MCF 10A (cell line): ENCODE data around the gene SLC49A4. TPM values are rescaled to one million over a fixed set of nuclear protein-coding genes. Genes with fewer than 3 reads are reported as not detected.

Experiments
- BruUV-seq: library from RNA; stranded (reverse); fragments of 400-500 nt; replicated peaks from 2 replicates; lab custom pipeline; 2021; lab: Mats Ljungman, UMichigan
- CTCF ChIA-PET: fragments of 300-600 bp; sonication (Branson Sonifier 250); formaldehyde crosslinking; extraction: SDS; loops from one replicate; lab custom pipeline; 2021; ENCODE audit warnings: antibody characterized with exemption, inconsistent platforms; lab: Yijun Ruan, JAX
- POLR2A ChIA-PET: fragments of 300-600, 350-650 bp; sonication (Branson Sonifier 250); formaldehyde crosslinking; extraction: SDS; loops from one replicate; lab custom pipeline; 2020; ENCODE audit warnings: antibody characterized with exemption, inconsistent platforms; lab: Yijun Ruan, JAX
- DNase-seq: peaks from one replicate; pipeline ENCODE4 v3.0.0-alpha.2; 2018; ENCODE audit not compliant: unreplicated experiment
- H3K27ac Mint-ChIP-seq: one replicate; pipeline ENCODE4 v1.8.0; 2022; ENCODE audit warnings: mild to moderate bottlenecking, low read depth, mixed read lengths; ENCODE audit not compliant: unreplicated experiment
- H3K27me3 Mint-ChIP-seq: one replicate; pipeline ENCODE4 v1.8.0; 2022; ENCODE audit warnings: mixed read lengths; ENCODE audit not compliant: insufficient read depth, unreplicated experiment
- H3K36me3 Mint-ChIP-seq: one replicate; pipeline ENCODE4 v1.8.0; 2022; ENCODE audit warnings: mild to moderate bottlenecking, moderate library complexity, mixed read lengths; ENCODE audit not compliant: insufficient read depth, unreplicated experiment
- H3K4me1 Mint-ChIP-seq: one replicate; pipeline ENCODE4 v1.8.0; 2022; ENCODE audit warnings: mixed read lengths; ENCODE audit not compliant: insufficient read depth, unreplicated experiment
- H3K4me3 Mint-ChIP-seq: one replicate; pipeline ENCODE4 v1.8.0; 2022; ENCODE audit warnings: mild to moderate bottlenecking, moderate library complexity, mixed read lengths; ENCODE audit not compliant: unreplicated experiment
- H3K9me3 Mint-ChIP-seq: one replicate; pipeline ENCODE4 v1.8.0; 2022; ENCODE audit warnings: mixed read lengths; ENCODE audit not compliant: unreplicated experiment
- intact Hi-C: fragments of 100-400 bp; cut with micrococcal nuclease; formaldehyde crosslinking; loops from 2 replicates; pipeline ENCODE4 v1.14.1; 2022
- total RNA-seq: library from RNA; stranded (reverse); gene quantifications from 2 replicates; pipeline ENCODE4 v1.2.3, GENCODE V29; 2022
- TF ChIP-seq, protein P1 (sequence below): fragments of 200-600 bp; IDR thresholded peaks from one replicate; pipeline ENCODE4 v1.8.0; 2022; ENCODE audit warnings: antibody characterized with exemption, mild to moderate bottlenecking; ENCODE audit not compliant: unreplicated experiment

The SLC49A4 gene
- total RNA-seq, 1 experiment from 2014 or later, result 11.4 TPM

- peaks cover under 1% of the 10 kb centered on the region for H3K4me1 Mint-ChIP-seq
- TF ChIP-seq, protein P1, sequence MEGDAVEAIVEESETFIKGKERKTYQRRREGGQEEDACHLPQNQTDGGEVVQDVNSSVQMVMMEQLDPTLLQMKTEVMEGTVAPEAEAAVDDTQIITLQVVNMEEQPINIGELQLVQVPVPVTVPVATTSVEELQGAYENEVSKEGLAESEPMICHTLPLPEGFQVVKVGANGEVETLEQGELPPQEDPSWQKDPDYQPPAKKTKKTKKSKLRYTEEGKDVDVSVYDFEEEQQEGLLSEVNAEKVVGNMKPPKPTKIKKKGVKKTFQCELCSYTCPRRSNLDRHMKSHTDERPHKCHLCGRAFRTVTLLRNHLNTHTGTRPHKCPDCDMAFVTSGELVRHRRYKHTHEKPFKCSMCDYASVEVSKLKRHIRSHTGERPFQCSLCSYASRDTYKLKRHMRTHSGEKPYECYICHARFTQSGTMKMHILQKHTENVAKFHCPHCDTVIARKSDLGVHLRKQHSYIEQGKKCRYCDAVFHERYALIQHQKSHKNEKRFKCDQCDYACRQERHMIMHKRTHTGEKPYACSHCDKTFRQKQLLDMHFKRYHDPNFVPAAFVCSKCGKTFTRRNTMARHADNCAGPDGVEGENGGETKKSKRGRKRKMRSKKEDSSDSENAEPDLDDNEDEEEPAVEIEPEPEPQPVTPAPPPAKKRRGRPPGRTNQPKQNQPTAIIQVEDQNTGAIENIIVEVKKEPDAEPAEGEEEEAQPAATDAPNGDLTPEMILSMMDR, result no peak
- intact Hi-C loops, result no loop called here
- no TSS peak for BruUV-seq
- no peaks in the 10 kb centered on the region for H3K36me3 Mint-ChIP-seq
- no peak for DNase-seq
- POLR2A ChIA-PET, result interaction anchor here (0.6 to 0.7 kb wide), 2 partner anchors 18 to 138 kb away, joined by 3 read pairs; no protein-coding TSS in a partner anchor
- H3K9me3 Mint-ChIP-seq, result no peaks in the 10 kb centered on the region
- H3K27me3 Mint-ChIP-seq, result no peaks in the 10 kb centered on the region
- H3K27ac Mint-ChIP-seq, result no peak overlapping the region
- H3K4me3 Mint-ChIP-seq, result no peak overlapping the region
- CTCF ChIA-PET, result interaction anchor here (0.6 to 1.1 kb wide), 3 partner anchors 47 to 226 kb away, joined by 3 read pairs; no protein-coding TSS in a partner anchor
Observed at GRCh38 chr3:122802323-122802722, 7.5 kb downstream of the SLC49A4 start.

DNA sequence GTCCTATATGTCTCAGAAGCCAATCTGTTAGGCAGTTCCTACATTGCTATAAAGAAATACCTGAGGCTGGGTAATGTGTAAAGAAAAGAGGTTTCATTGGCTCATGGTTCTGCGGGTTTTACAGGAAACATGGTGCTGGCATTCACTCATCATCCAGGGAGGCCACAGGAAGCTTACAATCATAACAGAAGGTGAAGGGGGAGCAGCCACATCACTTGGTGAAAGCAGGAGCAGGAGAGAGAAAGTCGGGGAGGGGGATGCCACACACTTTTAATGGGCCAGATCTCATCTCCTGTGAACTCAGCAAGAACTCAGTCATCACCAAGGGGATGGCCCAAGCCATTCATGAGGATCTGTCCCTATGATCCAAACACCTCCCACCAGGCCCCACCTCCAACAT, 9.1 kb downstream of the SLC49A4 start:
- no peaks in the 10 kb centered on the region for H3K4me1 Mint-ChIP-seq
- H3K36me3 Mint-ChIP-seq, result no peaks in the 10 kb centered on the region

DNA sequence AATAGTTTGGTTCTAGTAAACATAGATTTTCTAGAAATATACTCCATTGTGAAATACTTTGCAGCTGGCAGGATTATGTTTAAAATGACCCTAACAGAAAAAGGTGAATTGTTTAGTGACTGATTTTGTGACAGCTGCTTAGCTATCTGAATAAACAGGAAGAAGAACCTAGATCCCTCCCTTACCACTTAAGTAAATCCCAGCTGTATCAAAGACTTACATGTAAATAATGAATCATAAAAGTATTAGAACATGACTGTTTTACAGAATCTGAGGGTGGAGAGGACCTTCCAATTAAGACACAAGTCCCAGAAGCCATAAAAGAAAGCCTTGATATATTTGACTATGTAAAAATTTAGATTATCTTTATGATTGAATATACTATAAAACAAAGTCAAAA, 15.9 kb downstream of the SLC49A4 start:
- POLR2A ChIA-PET, result interaction anchor here (1.4 to 1.5 kb wide), 2 partner anchors 15 to 17 kb away, joined by 3 to 4 read pairs; no protein-coding TSS in a partner anchor
- Mint-ChIP-seq H3K9me3 (no peaks in the 10 kb centered on the region), H3K4me1 (no peaks in the 10 kb centered on the region), H3K27me3 (no peaks in the 10 kb centered on the region), H3K4me3 (no peak overlapping the region), H3K27ac (no peak overlapping the region), H3K36me3 (no peaks in the 10 kb centered on the region)
- no peak for DNase-seq
- no TSS peak for BruUV-seq
- intact Hi-C loops, result no loop called here
- CTCF ChIA-PET, result no interaction called here
- TF ChIP-seq, protein P1, result no peak

More for the DNA sequence above, 9.1 kb downstream of the SLC49A4 start:
- H3K4me3 Mint-ChIP-seq, result no peak overlapping the region
- intact Hi-C loops, result no loop called here
- no peaks in the 10 kb centered on the region for H3K9me3 Mint-ChIP-seq
- CTCF ChIA-PET, result interaction anchor here (0.5 kb wide), 1 partner anchor 48 kb away, joined by 4 read pairs; no protein-coding TSS in a partner anchor
- POLR2A ChIA-PET, result interaction anchor here (1.6 kb wide), 1 partner anchor 11 kb away, joined by 8 read pairs; the partner anchor contains the start of gene HSPBAP1
- no TSS peak for BruUV-seq
- DNase-seq, result no peak
- H3K27ac Mint-ChIP-seq, result no peak overlapping the region
- TF ChIP-seq, protein P1, result no peak
- H3K27me3 Mint-ChIP-seq, result no peaks in the 10 kb centered on the region

GRCh38 chr3:122816587-122816986, 21.7 kb downstream of the SLC49A4 start:
- Mint-ChIP-seq H3K27me3 (no peaks in the 10 kb centered on the region), H3K4me1 (no peaks in the 10 kb centered on the region), H3K4me3 (no peak overlapping the region), H3K36me3 (peaks cover 7% of the 10 kb centered on the region), H3K27ac (no peak overlapping the region), H3K9me3 (no peaks in the 10 kb centered on the region)
- no peak for DNase-seq
- no TSS peak for BruUV-seq
- intact Hi-C loops, result no loop called here
- TF ChIP-seq, protein P1, result no peak
- CTCF ChIA-PET, result no interaction called here
- POLR2A ChIA-PET, result no interaction called here
